ENCODE results near the gene WDPCP.

- TF ChIP-seq POLR2A (IDR thresholded peaks at IDR 0.05; ENCODE audit: low read depth, low read length) (no peak), CTCF (conservative IDR thresholded peaks at IDR 0.05; ENCODE audit: low read depth, low read length) (no peak), MAFK (IDR thresholded peaks at IDR 0.05; ENCODE audit: low read depth, low read length) (no peak), RAD21 (IDR thresholded peaks at IDR 0.05; ENCODE audit: low read length) (no peak), MXI1 (IDR thresholded peaks at IDR 0.05; ENCODE audit: borderline replicate concordance, low read depth, low read length) (no peak), SMC3 (IDR thresholded peaks at IDR 0.05; ENCODE audit: low read depth, low read length) (no peak), CEBPB (IDR thresholded peaks at IDR 0.05; ENCODE audit: low read depth, low read length) (no peak), RFX5 (IDR thresholded peaks at IDR 0.05; ENCODE audit: low read depth, low read length) (no peak), NFE2L2 (IDR thresholded peaks at IDR 0.05; ENCODE audit: low read depth, low read length) (no peak), FOS (IDR thresholded peaks at IDR 0.05; ENCODE audit: low read depth, low read length) (no peak), RCOR1 (IDR thresholded peaks at IDR 0.05; ENCODE audit: insufficient replicate concordance, low read length) (no peak), CHD1 (IDR thresholded peaks at IDR 0.05; ENCODE audit: low read depth, low read length) (no peak), BHLHE40 (IDR thresholded peaks at IDR 0.05; ENCODE audit: low read depth, low read length) (no peak)
Measured at GRCh38 chr2:63578767-63579166, 9.5 kb downstream of the WDPCP start.

Data from IMR-90 (cell line).